Effector memory CD4-positive, alpha-beta T cell (primary cell): ENCODE measurements around the gene GADL1.

Source experiments
- DNase-seq, 3 donors: peaks; one replicate each; pipeline ENCODE4 v3.0.0-alpha.2; 2020
- H3K27ac ChIP-seq: 2 replicates; pipeline ENCODE4 v1.7.0; 2013; ENCODE audit warnings: mild to moderate bottlenecking, low read length, moderate library complexity; ENCODE audit not compliant: insufficient read depth, poor library complexity, severe bottlenecking
- H3K27me3 ChIP-seq: replicated peaks from 2 replicates; pipeline ENCODE4 v1.7.0; 2013; ENCODE audit warnings: mild to moderate bottlenecking, low read length; ENCODE audit not compliant: insufficient read depth, control insufficient read depth, poor library complexity, severe bottlenecking
- H3K36me3 ChIP-seq: 2 replicates; pipeline ENCODE4 v1.7.0; 2013; ENCODE audit warnings: mild to moderate bottlenecking, low read length, moderate library complexity; ENCODE audit not compliant: control insufficient read depth, insufficient read depth
- H3K4me1 ChIP-seq: 2 replicates; pipeline ENCODE4 v1.7.0; 2013; ENCODE audit warnings: low read length, mild to moderate bottlenecking; ENCODE audit not compliant: control insufficient read depth, insufficient read depth, poor library complexity, severe bottlenecking
- H3K4me3 ChIP-seq: 2 replicates; pipeline ENCODE4 v1.7.0; 2013; ENCODE audit warnings: low read length, low read depth, mild to moderate bottlenecking; ENCODE audit not compliant: insufficient read depth, poor library complexity, severe bottlenecking
- H3K9me3 ChIP-seq: 2 replicates; pipeline ENCODE4 v1.7.0; 2013; ENCODE audit warnings: mild to moderate bottlenecking, low read length, moderate library complexity; ENCODE audit not compliant: control insufficient read depth

GADL1 gene

DNA sequence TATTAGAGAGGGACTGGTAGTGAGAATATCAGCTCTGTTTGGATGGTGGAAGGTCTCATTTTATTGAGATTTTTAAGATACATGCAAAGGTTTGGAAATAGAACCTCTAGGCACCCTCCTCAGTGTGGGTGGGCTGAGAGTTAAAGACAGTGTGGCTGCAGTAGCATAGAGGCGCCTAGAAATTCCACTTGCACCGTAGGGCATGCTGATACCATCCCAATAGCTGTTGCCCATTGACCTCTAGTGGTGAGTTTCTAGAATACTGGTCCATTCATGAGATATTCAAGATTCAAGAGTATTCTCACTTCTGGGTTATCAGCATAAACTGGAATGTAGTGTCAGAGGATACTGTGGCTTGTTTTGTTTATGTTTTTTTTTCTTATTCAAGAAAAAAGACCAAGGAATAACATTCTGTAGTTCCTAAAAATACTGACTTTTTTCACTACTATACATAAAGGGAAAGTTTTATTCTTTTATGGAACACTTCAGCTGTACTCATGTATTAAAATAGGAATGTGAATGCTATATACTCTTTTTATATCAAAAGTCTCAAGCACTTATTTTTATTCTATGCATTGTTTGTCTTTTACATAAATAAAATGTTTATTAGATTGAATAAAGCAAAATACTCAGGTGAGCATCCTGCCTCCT is 200.9 kb downstream of the GADL1 start:
- H3K27ac ChIP-seq: no peak overlapping the region
- H3K36me3 ChIP-seq: peaks cover 64% of the 10 kb centered on the region
- H3K4me1 ChIP-seq: peaks cover 6% of the 10 kb centered on the region
- no peak overlapping the region for H3K4me3 ChIP-seq
- peak; percentile 0 to 11 (median 5) for DNase-seq
- H3K9me3 ChIP-seq: no peaks in the 10 kb centered on the region
- H3K27me3 ChIP-seq: no peaks in the 10 kb centered on the region

DNA sequence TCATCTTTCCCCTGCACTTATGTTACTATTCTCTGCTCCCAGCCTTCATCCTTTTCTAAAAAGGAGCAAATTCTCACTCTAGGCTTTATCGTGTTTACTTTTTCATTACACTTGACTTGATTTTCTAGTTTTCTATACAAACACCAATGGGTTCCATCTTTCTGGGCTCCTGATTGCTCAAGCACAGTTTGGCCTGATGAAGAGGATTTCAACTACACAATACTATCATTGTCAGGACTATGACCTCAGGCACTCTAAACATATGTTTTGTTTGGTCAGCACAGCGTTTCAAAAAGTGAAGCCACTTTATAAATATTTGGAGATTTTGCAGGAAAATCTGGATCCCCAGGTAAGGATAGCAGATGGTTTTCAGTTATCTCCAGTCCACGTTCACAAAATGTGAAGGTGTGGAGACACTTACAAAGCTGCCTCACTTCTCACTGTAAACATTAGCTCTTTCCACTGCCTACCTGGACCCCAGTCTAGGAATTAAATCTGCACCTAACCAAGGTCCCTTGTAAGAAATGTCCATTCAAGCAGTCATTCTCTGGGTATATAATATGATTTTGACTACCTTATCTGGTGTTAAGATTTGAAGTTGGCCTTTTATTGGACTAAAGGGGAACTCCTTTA is 201.8 kb downstream of the GADL1 start:
- Histone ChIP-seq H3K27ac (peak overlapping the region; percentile 5), H3K4me3 (no peak overlapping the region), H3K36me3 (peaks cover 73% of the 10 kb centered on the region), H3K27me3 (no peaks in the 10 kb centered on the region), H3K4me1 (peaks cover 10% of the 10 kb centered on the region), H3K9me3 (no peaks in the 10 kb centered on the region)
- DNase-seq: no peak

DNA sequence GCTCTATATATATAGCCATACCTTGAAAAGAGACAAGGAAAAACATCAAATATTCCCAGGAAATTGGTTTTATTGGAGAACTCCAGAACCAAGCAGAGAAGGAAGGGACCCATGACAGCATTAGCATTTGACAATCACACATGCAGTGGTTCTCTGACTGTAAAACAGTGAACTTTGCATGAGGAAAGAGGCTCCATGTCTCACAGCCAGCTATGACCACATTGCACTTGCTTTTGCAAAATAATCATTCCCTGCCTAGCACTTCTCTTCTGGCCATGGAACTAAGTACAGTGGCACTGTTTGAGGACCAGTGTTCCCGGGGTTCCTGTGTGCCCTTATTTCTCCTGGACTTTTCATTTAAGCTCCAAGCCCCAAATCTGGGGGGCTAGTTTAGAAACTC is 202.5 kb downstream of the GADL1 start:
- DNase-seq: no peak
- no peak overlapping the region for H3K4me3 ChIP-seq
- no peak overlapping the region for H3K27ac ChIP-seq
- peaks cover 77% of the 10 kb centered on the region for H3K36me3 ChIP-seq
- H3K4me1 ChIP-seq: peaks cover 10% of the 10 kb centered on the region
- no peaks in the 10 kb centered on the region for H3K9me3 ChIP-seq
- H3K27me3 ChIP-seq: no peaks in the 10 kb centered on the region

DNA sequence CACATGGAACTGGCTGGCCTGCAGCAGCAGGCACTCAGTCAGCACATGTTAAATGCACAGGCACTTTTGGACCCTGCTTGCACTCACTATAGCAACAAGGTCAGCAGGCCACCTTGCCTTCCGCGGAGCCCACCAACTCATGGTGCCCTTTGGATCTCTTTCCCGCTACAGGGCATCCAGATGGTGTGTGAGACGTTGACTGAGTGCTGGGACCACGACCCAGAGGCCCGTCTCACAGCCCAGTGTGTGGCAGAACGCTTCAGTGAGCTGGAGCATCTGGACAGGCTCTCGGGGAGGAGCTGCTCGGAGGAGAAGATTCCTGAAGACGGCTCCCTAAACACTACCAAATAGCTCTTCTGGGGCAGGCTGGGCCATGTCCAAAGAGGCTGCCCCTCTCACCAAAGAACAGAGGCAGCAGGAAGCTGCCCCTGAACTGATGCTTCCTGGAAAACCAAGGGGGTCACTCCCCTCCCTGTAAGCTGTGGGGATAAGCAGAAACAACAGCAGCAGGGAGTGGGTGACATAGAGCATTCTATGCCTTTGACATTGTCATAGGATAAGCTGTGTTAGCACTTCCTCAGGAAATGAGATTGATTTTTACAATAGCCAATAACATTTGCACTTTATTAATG is 203.1 kb downstream of the GADL1 start:
- Histone ChIP-seq H3K27ac (no peak overlapping the region), H3K27me3 (no peaks in the 10 kb centered on the region), H3K9me3 (no peaks in the 10 kb centered on the region), H3K4me3 (no peak overlapping the region), H3K4me1 (peaks cover 10% of the 10 kb centered on the region), H3K36me3 (peaks cover 74% of the 10 kb centered on the region)
- DNase-seq: no peak

DNA sequence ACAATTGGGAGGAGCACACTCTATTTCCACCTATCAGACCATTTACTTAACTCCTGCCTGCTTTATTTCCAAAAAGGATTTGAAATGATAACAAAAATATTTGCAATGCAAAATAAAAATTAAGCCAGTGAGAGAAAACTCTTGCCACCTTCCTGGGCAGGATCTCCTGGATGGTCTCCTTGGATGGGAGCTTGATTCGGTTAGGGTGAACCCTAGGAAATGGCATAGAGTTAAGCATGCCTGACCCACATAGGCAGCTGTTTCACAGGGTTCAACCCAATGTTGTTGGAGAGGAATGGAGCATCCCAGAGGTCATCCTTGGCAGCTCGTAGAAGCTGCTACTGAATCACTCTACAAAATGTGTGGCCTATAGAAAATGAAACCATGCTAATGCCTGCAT is 204.3 kb downstream of the GADL1 start:
- H3K4me3 ChIP-seq: no peak overlapping the region
- no peak overlapping the region for H3K27ac ChIP-seq
- no peaks in the 10 kb centered on the region for H3K9me3 ChIP-seq
- peaks cover 71% of the 10 kb centered on the region for H3K36me3 ChIP-seq
- no peak for DNase-seq
- no peaks in the 10 kb centered on the region for H3K27me3 ChIP-seq
- peaks cover 10% of the 10 kb centered on the region for H3K4me1 ChIP-seq

DNA sequence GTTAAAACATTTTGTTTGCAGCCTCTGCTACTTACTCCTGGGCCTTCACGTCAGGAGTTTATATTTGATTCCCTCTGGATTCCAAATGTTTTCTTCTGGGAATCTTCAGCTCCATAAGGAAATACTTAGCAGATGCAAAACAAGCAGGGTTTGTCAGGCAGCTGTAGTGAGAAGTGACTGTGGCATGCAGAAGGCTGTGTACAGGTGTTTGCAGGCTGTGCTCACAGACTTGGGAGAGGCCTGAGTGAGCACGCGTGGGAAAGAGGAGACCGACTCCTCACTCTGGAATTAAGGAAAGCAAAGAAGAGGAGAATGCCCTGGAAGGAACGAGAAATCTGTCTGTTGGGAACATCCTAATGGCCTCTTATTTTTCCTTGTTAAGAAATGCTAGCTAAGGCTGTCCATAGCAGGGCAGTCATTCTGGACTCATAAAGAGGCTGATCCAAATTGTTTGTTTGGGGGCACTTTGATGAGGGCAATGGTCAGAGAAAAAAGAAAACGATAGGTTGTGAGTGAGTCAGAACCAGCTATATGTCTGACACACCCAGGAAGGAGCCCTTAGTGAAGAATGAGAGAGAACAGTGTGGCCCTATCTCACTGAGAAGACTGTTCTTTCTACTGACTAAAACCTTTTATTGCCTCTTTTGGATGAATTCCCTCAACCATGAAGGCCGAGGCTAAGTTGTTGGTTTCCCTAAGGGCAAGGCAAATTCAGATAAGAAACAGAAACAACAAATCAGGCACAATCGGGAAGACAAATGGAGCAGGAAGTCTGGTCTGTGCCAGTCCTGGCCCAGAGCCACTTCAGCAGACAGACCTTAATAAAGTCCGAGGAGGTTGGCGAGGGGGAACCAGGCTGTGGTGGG is 205.5 kb downstream of the GADL1 start:
- Histone ChIP-seq H3K4me1 (peaks cover 10% of the 10 kb centered on the region), H3K36me3 (peaks cover 60% of the 10 kb centered on the region), H3K27me3 (no peaks in the 10 kb centered on the region), H3K9me3 (no peaks in the 10 kb centered on the region), H3K4me3 (no peak overlapping the region), H3K27ac (no peak overlapping the region)
- no peak for DNase-seq

DNA sequence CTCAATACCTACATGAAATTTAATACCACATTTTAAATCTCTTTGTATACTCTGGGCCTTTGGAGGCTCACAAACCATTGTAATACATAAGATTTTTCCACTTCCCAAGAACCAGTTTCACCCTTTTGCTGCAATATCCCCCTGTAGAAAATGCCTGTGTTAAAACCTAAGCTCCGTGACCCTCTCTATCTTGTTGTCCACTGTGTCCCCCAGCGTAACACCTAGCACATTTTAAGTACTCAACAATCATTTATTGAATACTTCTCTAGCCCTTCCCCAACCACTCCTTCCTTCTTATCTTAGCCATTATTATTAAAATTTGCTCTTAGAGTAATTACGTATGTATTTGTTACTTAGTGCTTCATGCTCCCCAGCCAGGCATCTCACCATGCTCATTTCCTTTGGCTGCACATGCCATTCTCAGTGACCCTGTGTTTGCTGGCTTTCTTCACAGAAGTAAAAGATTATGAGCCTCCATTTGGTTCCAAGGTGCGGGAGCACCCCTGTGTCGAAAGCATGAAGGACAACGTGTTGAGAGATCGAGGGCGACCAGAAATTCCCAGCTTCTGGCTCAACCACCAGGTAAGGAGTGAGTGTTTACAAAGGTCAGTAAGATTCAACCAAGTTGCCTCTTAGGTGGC is 206.4 kb downstream of the GADL1 start:
- DNase-seq: no peak
- Histone ChIP-seq H3K36me3 (peaks cover 55% of the 10 kb centered on the region), H3K4me1 (peaks cover 10% of the 10 kb centered on the region), H3K4me3 (no peak overlapping the region), H3K9me3 (no peaks in the 10 kb centered on the region), H3K27me3 (no peaks in the 10 kb centered on the region), H3K27ac (no peak overlapping the region)

DNA sequence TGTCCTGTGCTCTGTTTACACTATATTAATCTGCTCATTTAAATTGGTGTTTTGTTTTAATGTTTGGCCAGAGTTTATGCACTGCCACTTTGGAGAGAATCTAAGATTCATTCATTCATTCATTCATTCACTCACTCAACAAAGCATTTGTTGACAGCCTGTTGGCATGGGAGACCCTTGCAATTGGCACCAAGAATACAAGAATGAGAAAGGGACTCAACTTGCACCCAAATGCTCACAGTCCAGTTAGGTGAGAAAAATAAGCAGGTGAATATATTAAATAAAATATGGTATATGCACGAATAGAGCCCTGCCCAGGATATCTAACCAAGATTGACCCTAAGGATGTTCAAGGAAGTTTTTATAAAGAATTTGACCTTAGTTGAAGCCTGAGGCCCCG is 207.7 kb downstream of the GADL1 start:
- peaks cover 11% of the 10 kb centered on the region for H3K4me1 ChIP-seq

DNA sequence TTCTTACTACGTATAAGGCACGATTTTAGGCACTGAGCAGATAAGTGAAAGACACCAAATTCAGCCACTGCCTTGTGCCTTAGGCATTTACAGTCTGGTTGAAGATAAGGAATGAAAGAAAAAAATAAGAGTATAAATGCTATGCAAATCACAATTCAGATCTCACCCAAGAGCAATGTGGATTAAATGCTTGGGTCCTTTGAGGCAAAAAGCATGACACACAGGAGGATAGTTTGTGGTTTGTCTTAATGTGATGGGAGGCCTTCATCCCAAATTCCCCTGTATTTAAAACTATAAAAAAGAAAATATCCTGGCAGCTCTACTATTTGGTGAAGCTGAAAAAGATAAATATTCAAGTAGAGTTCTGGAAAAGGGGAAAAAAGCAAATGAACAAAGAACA is 208.3 kb downstream of the GADL1 start:
- H3K9me3 ChIP-seq: no peaks in the 10 kb centered on the region
- no peak for DNase-seq
- peaks cover 15% of the 10 kb centered on the region for H3K4me1 ChIP-seq
- no peak overlapping the region for H3K4me3 ChIP-seq
- H3K36me3 ChIP-seq: peaks cover 39% of the 10 kb centered on the region
- H3K27ac ChIP-seq: no peak overlapping the region
- no peaks in the 10 kb centered on the region for H3K27me3 ChIP-seq

More for the DNA sequence above, 207.7 kb downstream of the GADL1 start:
- peaks cover 44% of the 10 kb centered on the region for H3K36me3 ChIP-seq
- H3K27ac ChIP-seq: no peak overlapping the region
- no peak for DNase-seq
- H3K9me3 ChIP-seq: no peaks in the 10 kb centered on the region
- H3K27me3 ChIP-seq: no peaks in the 10 kb centered on the region
- H3K4me3 ChIP-seq: no peak overlapping the region
